HEK293 (cell line): ENCODE results near the gene TMEM14A.

Source experiments
- KLF9 ChIP-seq: fragments of 450-650 bp; formaldehyde crosslinking; IDR thresholded peaks from 2 replicates; pipeline ENCODE4 v1.5.1; 2016; ENCODE audit warnings: missing biosample characterization, missing genetic modification characterization, low read depth
- ZNF658 ChIP-seq: fragments of 450-650 bp; formaldehyde crosslinking; IDR thresholded peaks from 2 replicates; pipeline ENCODE4; 2016; ENCODE audit warnings: missing biosample characterization, missing genetic modification characterization
- TF ChIP-seq, protein P1 (sequence below): fragments of 450-650 bp; formaldehyde crosslinking; IDR thresholded peaks from 2 replicates; pipeline ENCODE4 v1.5.1; 2016; ENCODE audit warnings: missing biosample characterization, missing genetic modification characterization

GRCh38 chr6:52671676-52672075 is 763 bp downstream of the TMEM14A start:
- TF ChIP-seq, protein P1, sequence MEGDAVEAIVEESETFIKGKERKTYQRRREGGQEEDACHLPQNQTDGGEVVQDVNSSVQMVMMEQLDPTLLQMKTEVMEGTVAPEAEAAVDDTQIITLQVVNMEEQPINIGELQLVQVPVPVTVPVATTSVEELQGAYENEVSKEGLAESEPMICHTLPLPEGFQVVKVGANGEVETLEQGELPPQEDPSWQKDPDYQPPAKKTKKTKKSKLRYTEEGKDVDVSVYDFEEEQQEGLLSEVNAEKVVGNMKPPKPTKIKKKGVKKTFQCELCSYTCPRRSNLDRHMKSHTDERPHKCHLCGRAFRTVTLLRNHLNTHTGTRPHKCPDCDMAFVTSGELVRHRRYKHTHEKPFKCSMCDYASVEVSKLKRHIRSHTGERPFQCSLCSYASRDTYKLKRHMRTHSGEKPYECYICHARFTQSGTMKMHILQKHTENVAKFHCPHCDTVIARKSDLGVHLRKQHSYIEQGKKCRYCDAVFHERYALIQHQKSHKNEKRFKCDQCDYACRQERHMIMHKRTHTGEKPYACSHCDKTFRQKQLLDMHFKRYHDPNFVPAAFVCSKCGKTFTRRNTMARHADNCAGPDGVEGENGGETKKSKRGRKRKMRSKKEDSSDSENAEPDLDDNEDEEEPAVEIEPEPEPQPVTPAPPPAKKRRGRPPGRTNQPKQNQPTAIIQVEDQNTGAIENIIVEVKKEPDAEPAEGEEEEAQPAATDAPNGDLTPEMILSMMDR (tag by site-specific recombination), result no peak
- TF ChIP-seq ZNF658 (tag by site-specific recombination), result no peak
- no peak for TF ChIP-seq KLF9 (tag by site-specific recombination)
